Epithelial cell of esophagus (primary cell): ENCODE measurements around the gene ZNF182.

Experiments
- DNase-seq: peaks from one replicate; pipeline ENCODE4 v3.0.0; 2010; ENCODE audit warnings: low read depth
- H3K4me3 ChIP-seq: 2 replicates; pipeline ENCODE4 v1.5.1; 2011; ENCODE audit warnings: mild to moderate bottlenecking, low read length, control low read depth
- CTCF ChIP-seq: IDR thresholded peaks from 2 replicates; pipeline ENCODE4 v1.5.1; 2011; ENCODE audit warnings: low read depth, mild to moderate bottlenecking, low read length, control low read depth, inconsistent platforms; ENCODE audit not compliant: insufficient read depth; ENCODE audit errors: missing control alignments

ZNF182 gene

GRCh38 chrX:48003367-48003757 lies 427 bp downstream of the ZNF182 start:
- H3K4me3 ChIP-seq = peak overlapping the region; percentile 71
- TF ChIP-seq CTCF = no peak
- no peak for DNase-seq

GRCh38 chrX:48002929-48003328 lies 860 bp downstream of the ZNF182 start:
- peak overlapping the region; percentile 71 for H3K4me3 ChIP-seq
- DNase-seq = no peak
- TF ChIP-seq CTCF = no peak

- peak; percentile 1 for DNase-seq
- TF ChIP-seq CTCF = no peak
- no peak overlapping the region for H3K4me3 ChIP-seq
Observed at GRCh38 chrX:48002319-48002718, 1.5 kb downstream of the ZNF182 start.

- DNase-seq = no peak
- H3K4me3 ChIP-seq = no peak overlapping the region
- TF ChIP-seq CTCF = no peak
Observed at GRCh38 chrX:48001260-48001659, 2.5 kb downstream of the ZNF182 start.

- H3K4me3 ChIP-seq = no peak overlapping the region
- DNase-seq = no peak
- TF ChIP-seq CTCF = no peak
Observed at GRCh38 chrX:47992669-47993068, 11.1 kb downstream of the ZNF182 start.

GRCh38 chrX:47992095-47992380 lies 11.8 kb downstream of the ZNF182 start:
- H3K4me3 ChIP-seq = no peak overlapping the region
- no peak for DNase-seq
- TF ChIP-seq CTCF = no peak

GRCh38 chrX:47991263-47992094 lies 12.3 kb downstream of the ZNF182 start:
- no peak for TF ChIP-seq CTCF
- H3K4me3 ChIP-seq = no peak overlapping the region
- peak; percentile 79 for DNase-seq
